Right lung (tissue), 5 donors: ENCODE measurements around the gene EXOSC10. TPM values are rescaled to one million over a fixed set of nuclear protein-coding genes. Genes with fewer than 3 reads are reported as not detected.
"Not testable (repeated sequence)": the region's sequence is repeated elsewhere in the genome, so short reads cannot be mapped to it uniquely, and the experiment has no call there.

Experiments
- DNase-seq, 2 donors: peaks; one replicate each; pipeline ENCODE4 v3.0.0-alpha.2; 2013
- polyA plus RNA-seq, 5 donors: library from polyadenylated mRNA; unstranded; fragments of 120-200 nt; gene quantifications; one replicate each; pipeline versions ENCODE4 v1.2.1 to v1.2.3, GENCODE V29; 2013; ENCODE audit warnings: inconsistent platforms in 1 of 5, low replicate concordance in 1 of 5; ENCODE audit not compliant: insufficient read length in 5 of 5, insufficient read depth in 1 of 5

The EXOSC10 gene
- polyA plus RNA-seq, 5 donors = 98.9 to 121 (median 109) TPM

DNA sequence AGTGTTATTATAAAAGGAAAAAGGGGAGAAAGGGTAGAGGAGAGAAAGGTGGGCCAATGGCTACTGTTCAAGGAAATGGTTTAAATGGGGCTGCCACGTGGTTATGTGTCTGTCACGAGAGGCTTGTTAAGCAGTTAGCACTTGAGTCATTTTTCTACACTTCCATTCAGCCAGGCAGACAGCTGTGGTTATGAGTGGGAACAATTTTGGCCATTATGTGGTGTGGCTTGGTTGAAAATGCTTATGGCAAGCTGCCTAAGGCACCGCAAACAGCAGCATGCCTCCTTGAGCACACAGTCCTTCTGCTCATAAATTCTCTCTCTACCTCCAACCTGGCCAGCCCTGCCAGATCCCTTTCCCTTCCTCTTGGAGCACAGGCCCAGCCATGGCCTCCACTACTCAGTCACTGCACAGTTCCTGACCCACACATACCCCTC is 36.7 kb downstream of the EXOSC10 start:
- no peak for DNase-seq

DNA sequence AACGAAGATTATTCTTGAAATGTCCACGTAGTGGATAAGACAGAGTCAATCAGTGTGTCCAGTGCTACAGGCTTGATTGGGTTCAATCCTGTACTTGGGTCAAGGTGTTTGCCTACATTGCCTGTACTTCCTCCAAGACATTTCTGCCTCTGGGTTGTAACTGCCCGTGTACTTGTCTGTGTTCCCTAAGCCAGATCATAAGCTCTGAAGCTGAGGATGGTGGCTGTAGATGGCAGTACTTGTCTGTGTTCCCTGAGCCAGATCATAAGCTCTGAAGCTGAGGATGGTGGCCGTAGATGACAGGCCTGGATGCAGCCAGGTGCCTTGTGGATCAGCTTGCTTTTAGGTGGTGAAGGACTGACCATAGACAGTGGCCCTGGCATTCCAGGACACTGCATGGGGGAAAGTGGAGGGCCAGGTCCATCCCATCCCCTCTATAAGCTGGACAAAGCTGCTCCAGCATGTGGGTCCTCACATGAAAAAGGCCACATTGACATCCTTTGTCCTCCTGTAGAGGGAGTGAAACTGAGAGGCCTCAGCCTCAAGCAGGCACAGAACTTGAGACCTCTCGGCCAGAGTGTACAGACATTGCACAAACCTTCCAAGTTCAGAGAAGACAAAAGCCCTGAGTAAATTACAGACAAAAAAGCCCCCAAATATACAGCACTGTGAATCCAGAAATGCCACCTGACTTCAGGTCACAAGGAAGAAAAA is 37.9 kb downstream of the EXOSC10 start:
- no peak for DNase-seq

DNA sequence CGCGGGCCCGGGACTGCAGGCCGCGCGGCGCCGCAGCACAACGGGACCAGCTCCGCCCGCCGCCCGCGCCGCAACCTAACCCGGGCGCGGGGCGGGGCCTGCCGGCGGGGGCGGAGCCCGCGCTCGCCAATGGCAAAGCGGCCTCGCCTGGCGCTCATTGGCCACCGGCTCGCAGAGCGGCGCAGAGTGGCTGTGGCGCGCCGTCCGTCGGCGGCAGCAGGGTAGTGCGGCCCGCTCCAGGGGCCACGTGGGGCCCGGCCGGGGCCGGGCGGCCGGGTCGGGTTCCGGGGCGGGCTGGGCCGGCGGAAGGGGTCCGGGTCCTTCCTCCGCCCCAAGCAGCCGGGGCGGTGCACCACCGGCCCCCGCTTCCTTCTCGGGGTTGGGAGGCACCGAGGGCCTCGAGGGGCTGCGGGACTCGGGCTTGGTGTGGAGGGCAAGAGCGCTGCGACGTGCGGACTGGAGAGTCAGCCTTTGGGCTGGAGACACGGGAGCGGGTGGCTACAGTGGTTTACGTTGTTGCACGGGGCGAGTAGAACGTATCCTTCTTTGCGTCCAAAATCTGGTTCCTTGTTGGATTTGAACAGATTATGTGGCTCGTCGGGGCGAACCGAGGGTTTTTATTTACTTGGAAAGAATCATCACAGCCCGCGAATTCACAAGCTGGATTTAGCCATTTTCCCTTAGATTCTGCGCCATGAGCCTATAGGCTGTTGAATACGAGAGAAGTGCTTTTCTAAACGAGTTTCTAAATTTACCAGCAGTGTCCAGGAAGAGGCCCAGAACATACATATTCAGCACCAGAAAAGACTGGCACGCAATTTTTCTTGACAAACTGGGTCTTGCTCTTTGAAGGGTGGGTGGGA is 39.5 kb downstream of the EXOSC10 start, which contains the start of gene SRM:
TSS of gene SRM (minus strand) at position 51 of the 863 bp plus-strand sequence. CDS start 75 bp downstream, outside the sequence.
- DNase-seq = peak; percentile 84 to 87

DNA sequence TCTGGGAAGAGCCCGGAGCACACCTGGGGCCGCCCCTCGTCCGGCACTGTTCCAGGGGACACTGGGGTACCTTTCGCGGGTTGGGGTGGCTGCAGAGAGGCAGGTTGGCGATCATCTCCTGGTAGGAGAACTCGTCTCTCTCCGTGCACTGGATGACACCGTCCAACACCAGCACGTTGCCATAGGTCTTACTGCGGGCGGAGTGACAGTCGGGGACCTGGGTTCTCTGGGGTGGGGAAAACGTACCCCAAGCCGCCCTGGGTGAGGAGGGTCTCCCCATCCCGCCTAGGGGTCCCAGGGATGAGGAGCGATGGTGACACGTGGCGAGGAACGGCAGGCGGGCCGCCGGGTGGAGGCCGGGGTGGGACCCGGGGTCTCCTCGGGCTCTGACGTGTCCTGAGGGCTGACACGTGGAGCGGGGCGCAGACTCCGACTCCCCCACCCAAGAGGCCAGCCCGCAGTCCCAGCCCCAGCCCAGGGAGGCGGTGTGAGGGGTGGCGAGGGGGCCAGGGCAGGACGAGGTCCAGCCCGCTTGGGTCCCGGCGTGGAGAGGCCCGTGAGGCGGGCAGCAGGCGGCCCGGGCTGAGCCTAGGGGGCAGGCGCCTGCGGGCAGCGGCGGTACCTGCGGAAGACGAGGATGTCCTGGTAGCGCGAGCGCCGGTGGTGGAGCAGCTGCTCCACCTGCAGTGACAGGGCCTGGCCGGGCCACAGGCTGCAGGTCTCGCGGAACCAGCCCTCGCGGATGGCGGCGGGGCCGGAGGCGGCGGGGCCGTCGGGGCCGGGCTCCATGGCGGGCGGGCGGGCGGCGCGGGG is 40.3 kb downstream of the EXOSC10 start:
- no peak for DNase-seq

DNA sequence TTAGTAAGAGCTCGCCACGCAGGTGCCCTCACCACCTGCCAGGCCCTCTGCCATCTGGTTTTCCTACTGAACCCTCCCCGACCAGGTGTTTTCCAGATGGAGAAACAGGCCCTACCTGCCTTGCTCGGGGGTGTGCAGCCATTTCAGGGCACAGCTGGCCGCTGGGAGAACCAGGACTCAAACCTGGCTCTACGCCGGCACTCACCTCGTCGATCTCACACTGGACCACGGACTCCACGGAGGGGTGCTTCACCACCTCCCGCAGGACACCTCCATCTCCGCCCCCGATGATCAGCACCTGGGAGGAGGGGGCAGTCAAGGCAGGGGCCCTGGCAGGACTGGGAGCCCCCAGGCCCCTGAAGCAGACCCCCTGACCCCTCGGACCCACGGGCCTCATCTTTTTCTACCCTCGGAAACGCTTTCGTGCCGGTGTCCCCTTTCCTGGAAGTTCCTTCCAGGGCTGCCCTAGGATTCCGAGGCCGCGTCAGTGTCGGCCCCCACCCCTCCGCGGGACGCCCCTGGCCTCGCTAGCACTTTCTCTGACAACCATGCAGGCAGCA is 41.0 kb downstream of the EXOSC10 start:
- no peak for DNase-seq

DNA sequence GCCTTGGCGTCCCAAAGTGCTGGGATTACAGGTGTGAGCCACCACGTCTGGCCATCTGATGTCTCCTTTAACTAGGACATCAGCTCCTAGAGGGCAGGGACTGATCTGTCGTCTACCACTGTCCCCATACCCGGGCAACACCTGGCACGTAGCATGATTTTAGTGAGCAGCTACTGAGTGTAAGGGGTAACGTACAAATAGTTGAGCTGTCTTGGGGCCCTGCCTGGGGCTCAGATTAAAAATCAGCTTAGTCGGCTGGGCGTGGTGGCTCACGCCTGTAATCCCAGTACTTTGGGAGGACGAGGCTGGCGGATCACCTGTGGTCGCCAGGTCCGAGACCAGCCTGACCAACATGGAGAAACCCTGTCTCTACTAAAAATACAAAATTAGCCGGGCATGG is 41.6 kb downstream of the EXOSC10 start:
- no peak for DNase-seq

DNA sequence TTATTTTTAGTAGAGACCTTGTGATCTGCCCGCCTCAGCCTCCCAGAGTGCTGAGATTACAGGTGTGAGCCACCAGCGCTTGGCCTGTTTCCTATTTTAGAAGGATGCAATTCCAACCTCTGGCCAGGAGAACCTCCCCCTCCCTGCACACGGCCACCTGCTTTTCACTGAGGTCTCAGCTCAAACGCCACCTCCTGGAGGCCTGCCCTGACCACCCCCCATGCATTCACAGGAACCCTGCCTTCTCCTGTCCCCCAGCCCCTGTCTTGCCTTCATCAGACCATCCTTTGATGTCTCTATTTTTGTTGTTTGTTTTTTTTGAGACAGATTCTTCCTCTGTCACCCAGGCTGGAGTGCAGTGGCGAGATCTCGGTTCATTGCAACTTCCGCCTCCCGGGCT is 42.2 kb downstream of the EXOSC10 start:
- no peak for DNase-seq

DNA sequence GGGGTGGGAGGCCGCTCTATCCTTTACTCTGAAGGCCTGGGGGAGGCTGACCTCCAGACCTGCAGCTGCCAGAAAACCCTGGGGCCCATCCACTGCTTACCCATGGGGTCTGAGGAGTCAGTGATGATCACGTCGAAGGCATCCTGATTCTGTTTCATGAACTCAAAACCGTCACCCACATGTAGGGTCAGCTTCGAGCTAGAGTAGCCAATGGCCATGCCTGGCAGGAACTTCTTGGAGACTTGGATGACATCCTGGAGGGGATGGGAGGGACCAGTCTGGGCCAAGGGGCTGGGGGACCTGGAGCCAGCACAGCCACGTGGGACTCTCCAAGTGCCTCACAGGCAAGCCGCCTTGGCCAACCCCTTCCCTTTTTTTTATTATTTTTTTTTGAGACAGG is 43.2 kb downstream of the EXOSC10 start:
- DNase-seq = no peak

DNA sequence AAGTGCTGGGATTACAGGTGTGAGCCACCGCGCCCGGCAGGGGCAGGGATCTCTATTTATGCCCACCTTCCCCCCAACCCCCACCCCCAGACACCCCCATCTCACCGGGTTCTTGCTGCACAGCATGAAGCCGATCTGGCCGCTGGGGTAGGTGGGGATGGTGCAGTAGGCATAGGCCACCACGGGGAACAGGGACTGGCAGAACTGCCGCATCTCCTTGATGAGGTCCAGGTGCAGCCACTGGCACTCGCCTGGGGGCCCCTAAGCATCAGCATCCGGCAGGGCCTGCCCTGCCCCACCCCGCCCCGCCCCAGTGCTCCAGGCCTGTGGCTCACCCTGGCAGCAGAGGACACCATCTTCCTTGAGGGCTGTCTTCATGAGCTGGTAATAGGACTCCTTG is 44.0 kb downstream of the EXOSC10 start:
- DNase-seq = no peak

DNA sequence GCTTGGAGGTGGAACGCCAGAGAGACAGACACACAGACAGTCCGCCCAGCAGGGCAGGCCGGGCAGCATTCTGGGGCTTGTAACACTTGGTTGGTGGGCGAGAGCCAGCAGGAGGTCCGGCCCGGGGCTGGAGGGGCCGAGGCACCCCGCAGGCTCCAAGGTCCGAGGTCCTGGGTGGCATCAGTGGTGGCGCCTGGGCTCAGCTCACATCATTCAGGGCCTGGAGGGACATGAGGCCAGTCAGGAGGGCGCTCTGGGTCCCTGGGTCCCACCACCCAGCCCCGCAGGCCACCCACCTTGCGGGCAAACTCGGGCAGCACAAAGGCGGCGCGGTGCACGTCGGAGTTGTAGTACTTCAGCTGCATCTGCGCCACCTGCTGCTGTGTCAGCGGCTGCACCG is 45.0 kb downstream of the EXOSC10 start:
- DNase-seq = no peak

DNA sequence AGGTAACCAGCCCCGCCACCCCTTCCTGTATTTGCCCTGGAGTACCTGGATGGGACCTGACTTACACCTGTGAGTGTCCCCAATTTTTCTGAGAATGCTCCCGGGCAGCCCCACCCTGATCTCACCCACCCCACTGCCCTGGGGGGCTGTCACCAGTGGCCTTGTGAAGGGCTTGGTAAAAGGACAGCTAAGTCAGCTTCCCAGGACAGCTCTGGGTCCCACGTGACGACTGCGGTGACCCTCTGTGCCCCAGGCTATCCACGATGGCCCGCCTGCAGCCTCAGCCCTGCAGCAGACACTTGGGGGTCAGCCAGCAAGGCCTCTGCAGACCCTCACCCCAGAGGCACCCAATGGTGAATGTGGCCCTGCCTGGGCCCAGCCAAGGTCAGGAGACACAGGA is 45.5 kb downstream of the EXOSC10 start:
- DNase-seq = no peak

DNA sequence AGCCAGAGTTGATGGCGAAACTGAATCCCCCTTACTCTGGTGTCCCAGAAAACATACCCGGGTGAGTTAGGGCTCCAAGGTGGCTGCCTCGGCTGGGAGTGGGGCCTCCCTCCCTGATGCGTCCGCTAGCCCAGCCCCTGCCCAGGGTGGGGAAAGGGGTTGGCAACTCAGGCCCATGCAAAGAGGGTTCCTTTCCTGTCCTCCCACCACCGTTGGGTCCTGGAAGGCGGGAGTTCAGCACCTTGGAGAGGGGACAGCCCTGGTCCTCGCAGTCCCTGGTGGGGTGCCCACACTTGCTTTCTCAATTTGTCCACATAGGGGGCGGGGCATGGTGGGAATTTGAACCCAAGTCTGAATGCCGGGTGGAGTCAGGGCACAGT is 45.9 kb downstream of the EXOSC10 start:
- no peak for DNase-seq

DNA sequence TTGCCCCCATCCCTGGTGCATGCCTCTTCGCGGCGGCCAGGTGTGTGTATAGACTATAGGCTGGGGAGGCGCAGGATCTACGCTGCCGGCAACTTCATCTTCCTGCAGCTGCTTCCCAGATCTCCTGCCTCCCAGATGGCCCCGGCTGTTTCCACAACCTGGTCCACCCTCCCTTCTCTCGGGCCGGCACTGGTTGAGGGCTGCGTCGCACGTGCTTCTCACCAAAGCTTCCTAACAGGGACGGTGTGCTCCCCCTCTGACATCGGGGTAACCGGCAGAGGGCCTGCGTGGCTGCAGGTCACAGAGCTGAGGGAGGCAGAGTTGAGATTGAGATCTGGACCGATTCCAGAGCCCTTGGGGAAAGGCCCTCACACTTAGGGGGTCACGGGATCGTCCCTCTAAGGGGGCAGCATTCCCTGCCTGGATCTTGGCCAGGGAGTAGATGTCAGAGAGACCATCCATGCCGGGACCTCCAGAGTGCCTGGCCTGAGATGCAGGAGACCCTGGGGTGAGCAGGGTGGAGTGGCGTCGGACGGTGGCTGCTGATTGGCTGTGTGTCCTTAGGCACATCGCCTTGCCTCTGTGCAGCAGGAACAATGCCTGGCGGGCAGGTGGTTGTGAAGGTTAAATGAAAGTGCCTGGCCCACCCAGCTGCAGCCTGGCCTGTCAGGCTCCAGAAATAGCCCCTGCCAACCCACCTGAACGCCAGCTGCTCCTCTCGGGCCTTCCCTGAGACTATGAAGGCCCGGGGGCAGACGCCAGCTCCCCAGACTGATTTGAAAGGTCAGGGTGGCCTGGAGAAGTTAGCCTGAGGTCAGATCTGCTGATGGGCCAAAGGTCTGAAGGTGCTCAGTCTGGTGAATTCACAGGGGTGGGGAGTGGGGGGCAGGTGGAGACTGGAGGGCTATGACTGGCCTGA is 46.6 kb downstream of the EXOSC10 start:
- DNase-seq = no peak

DNA sequence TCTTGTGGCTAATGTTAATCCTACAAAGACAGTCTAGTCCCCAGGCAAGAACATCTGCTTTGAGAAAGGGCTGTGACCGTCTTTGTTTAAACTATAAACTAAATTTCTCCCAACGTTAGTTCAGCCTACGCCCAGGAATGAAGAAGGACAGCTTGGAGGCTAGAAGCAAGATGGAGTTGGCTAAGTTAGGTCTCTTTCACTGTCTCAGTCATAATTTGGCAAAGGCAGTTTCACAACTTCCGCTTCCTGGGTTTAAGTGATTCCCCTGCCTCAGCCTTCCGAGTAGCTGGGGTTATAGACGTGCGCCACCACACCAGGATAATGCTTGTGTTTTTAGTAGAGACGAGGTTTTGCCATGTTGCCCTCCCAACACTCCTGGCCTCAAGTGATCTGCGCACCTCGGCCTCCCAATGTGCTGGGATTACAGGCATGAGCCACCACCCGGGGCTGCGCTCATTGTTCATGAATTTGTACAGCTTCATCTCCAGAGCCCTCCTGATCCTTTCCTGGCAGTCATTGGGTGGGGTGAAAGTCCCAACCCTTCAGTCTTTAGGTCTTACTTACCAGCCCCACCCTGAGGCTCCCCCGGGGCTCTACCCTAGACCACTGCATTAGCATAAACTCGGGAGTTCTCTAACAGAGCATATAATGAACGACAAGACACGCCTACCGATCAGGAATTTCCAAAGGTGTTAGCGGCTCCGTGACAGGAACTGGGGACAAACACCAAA is 47.7 kb downstream of the EXOSC10 start:
- DNase-seq = no peak

DNA sequence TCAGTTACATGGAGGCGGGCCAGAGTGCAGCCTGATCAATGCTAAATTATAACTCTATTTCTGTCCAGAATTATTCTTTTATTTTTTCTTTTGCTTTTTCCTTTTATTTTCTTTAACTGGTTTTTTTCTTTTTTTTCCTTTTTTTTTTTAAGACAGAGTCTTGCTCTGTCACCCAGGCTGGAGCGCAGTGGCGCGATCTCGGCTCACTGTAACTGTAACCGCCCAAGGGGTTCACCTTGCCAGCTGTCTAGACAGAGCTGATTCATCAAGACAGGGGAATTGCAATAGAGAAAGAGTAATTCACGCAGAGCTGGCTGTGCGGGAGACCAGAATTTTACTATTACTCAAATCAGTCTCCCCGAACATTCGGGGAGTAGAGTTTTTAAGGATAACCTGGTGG is 48.5 kb downstream of the EXOSC10 start:
- DNase-seq = not testable (repeated sequence)

DNA sequence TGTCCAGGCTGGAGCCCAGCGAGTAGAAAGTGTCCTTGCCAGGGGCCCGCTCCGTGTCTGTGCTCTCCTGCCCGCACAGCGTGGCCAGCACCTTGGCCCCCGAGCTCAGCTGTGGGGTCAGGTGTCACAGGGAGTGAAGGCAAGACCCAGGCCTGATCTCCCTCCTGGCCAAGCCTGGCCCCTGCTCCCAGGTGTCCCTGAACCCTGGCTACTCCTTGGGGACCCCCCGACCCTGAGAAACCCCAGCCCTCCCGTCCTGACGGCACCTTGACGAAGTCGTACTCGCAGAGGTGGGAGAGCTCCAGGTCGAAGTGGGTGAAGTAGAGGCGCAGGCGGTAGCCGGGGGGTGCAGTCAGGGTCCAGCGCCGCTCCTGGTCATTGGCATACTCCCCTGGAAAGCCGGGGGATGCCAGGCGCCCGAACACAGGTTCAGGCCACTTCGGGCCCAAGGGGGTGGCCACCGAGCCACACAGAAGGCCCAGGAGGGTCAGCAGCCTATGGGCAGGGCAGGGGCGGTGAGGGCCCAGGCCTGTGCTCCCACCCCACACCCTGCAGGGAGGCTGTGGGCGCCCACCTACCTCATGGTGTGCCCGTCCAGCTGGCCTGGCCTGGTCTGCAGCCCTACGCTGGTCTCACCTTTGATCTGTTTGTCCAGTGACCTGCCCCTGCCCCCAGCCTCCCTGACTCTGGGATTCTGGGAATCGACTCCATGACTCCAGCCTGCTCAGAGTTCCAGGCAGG is 52.9 kb downstream of the EXOSC10 start, which contains the start of gene MASP2:
TSS of gene MASP2 (minus strand) at position 615 of the 741 bp plus-strand sequence. CDS start at position 583, 32 bp downstream.
- DNase-seq = no peak

DNA sequence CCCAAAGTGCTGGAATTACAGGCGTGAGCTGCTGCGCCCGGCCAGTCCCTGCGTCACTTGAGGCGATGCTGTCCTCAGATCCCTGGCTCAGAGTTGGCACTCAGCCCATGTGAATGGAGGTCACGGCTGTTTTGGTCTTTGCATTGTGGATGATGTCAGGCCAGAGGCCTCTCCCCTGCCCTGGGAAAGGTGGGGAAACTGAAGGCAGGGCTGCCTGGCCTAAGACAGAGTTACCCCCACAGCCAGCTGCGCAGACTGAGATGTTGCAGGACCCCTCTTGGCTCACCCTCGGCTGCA is 53.5 kb downstream of the EXOSC10 start:
- no peak for DNase-seq

DNA sequence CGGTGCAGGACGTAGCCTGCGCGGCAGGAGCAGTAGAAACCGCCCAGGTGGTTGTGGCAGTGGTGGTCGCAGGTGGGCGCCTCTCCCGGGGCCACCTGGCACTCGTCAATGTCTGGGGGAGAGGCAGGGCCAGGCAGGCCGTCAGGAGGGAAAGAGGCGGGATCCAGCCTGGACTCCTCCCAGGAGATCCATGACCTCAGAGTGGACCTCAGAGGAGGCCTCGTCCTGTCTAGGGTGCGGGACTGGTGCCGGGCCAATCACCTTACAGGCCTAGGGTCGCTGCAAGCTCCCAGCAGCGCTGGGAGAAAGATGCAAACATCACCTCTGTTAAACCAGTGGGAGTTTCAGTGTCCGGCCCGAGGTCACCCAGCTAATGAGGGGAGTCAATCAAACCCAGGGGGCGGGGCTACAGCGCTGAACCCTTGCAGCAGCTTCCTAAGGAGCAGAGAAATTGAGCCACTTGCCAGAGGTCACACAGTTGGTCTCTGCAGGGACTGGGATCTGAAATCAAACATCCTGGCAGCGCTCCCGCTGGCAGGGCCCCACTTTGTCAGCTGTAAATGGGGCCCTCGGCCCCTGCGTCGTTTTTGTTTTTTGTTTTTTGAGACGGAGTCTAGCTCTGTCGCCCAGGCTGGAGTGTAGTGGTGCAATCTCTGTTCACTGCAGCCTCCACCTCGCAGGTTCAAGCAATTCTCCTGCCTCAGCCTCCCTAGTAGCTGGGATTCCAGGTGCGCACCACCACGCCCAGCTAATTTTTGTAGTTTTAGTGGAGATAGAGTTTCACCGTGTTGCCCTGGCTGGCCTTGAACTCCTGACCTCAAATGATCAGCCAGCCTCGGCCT is 54.0 kb downstream of the EXOSC10 start:
- DNase-seq = no peak
